GM23338 (cell line): ENCODE data around the gene LRRC25.

Experiments used
- CREB1 ChIP-seq: fragments of 250-450 bp; sonication (Bioruptor Pico); IDR thresholded peaks from 2 replicates; pipeline ENCODE4 v1.5.0; 2020; ENCODE audit warnings: low read depth, mild to moderate bottlenecking, moderate library complexity
- CTCF ChIP-seq, 2 experiments: fragments of 200-600 bp in 1 of 2; sonication (generic) in 1 of 2; conservative IDR thresholded peaks; 2 replicates each; pipeline versions ENCODE4 v1.5.1 to v1.6.1; 2016 to 2017; ENCODE audit warnings: antibody characterized with exemption in 2 of 2, low read depth in 2 of 2, mild to moderate bottlenecking in 2 of 2, moderate library complexity in 1 of 2
- EZH2 ChIP-seq: fragments of 200-600 bp; sonication (generic); IDR thresholded peaks from one replicate; pipeline ENCODE4 v1.8.0; 2017; ENCODE audit warnings: antibody characterized with exemption, mild to moderate bottlenecking, low read depth; ENCODE audit not compliant: unreplicated experiment
- EZH2phosphoT487 ChIP-seq: fragments of 200-600 bp; sonication (generic); IDR thresholded peaks from one replicate; pipeline ENCODE4 v1.8.1; 2018; ENCODE audit warnings: antibody characterized with exemption; ENCODE audit not compliant: unreplicated experiment
- JUNB ChIP-seq: IDR thresholded peaks from one replicate; pipeline ENCODE4 v1.6.1; 2016; ENCODE audit warnings: antibody characterized with exemption; ENCODE audit not compliant: unreplicated experiment
- POLR2AphosphoS5 ChIP-seq: IDR thresholded peaks from 2 replicates; pipeline ENCODE4 v1.6.1; 2016; ENCODE audit warnings: antibody characterized with exemption, low read depth
- REST ChIP-seq: IDR thresholded peaks from one replicate; pipeline ENCODE4 v1.6.1; 2018; ENCODE audit warnings: antibody characterized with exemption; ENCODE audit not compliant: unreplicated experiment
- ZNF114 ChIP-seq: fragments of 250-450 bp; sonication (Bioruptor Pico); IDR thresholded peaks from 2 replicates; pipeline ENCODE4 v1.5.0; 2020; ENCODE audit warnings: mild to moderate bottlenecking, moderate library complexity
- ZNF331 ChIP-seq: fragments of 250-450 bp; sonication (Bioruptor Pico); IDR thresholded peaks from 2 replicates; pipeline ENCODE4 v1.5.0; 2020; ENCODE audit warnings: low read depth, mild to moderate bottlenecking, moderate library complexity

- TF ChIP-seq ZNF331 (CRISPR knock-in tag) (no peak), CTCF (conservative IDR thresholded peaks at IDR 0.05; ENCODE audit: low read depth in 2 of 2) (no peak), POLR2AphosphoS5 (no peak), CREB1 (CRISPR knock-in tag) (peak; percentile 32; the same call in 1 of the 2 replicates), EZH2 (no peak), EZH2phosphoT487 (no peak), REST (no peak), JUNB (no peak), ZNF114 (CRISPR knock-in tag) (no peak)
Measured at GRCh38 chr19:18379803-18380747, 17.3 kb downstream of the LRRC25 start.
